Muscle layer of duodenum (tissue), 2 donors: Measurements from ENCODE around the gene PTPRN2.
"Not testable (repeated sequence)": the region's sequence is repeated elsewhere in the genome, so short reads cannot be mapped to it uniquely, and the experiment has no call there.

ENCODE experiments used
- H3K27ac ChIP-seq: one replicate; pipeline ENCODE4 v1.7.0; 2013; ENCODE audit warnings: mild to moderate bottlenecking, low read length
- H3K27me3 ChIP-seq: one replicate; pipeline ENCODE4 v1.7.0; 2013; ENCODE audit warnings: low read depth, mild to moderate bottlenecking, control low read depth, low read length
- H3K36me3 ChIP-seq, 2 donors: one replicate each; pipeline ENCODE4 v1.7.0; 2013; ENCODE audit warnings: low read length in 2 of 2, control low read depth in 1 of 2, mild to moderate bottlenecking in 1 of 2; ENCODE audit not compliant: insufficient read depth in 2 of 2, control insufficient read depth in 1 of 2
- H3K4me1 ChIP-seq, 2 donors: one replicate each; pipeline ENCODE4 v1.7.0; 2013; ENCODE audit warnings: low read length in 2 of 2, mild to moderate bottlenecking in 2 of 2, control low read depth in 1 of 2, moderate library complexity in 1 of 2; ENCODE audit not compliant: insufficient read depth in 2 of 2, control insufficient read depth in 1 of 2
- H3K4me3 ChIP-seq, 2 donors: one replicate each; pipeline ENCODE4 v1.7.0; 2013; ENCODE audit warnings: low read length in 2 of 2, low read depth in 1 of 2, mild to moderate bottlenecking in 1 of 2
- H3K9me3 ChIP-seq, 2 donors: one replicate each; pipeline ENCODE4 v1.7.0; 2013; ENCODE audit warnings: low read length in 2 of 2, control low read depth in 1 of 2, mild to moderate bottlenecking in 1 of 2; ENCODE audit not compliant: control insufficient read depth in 1 of 2
- donor health status: healthy.

The PTPRN2 gene

DNA sequence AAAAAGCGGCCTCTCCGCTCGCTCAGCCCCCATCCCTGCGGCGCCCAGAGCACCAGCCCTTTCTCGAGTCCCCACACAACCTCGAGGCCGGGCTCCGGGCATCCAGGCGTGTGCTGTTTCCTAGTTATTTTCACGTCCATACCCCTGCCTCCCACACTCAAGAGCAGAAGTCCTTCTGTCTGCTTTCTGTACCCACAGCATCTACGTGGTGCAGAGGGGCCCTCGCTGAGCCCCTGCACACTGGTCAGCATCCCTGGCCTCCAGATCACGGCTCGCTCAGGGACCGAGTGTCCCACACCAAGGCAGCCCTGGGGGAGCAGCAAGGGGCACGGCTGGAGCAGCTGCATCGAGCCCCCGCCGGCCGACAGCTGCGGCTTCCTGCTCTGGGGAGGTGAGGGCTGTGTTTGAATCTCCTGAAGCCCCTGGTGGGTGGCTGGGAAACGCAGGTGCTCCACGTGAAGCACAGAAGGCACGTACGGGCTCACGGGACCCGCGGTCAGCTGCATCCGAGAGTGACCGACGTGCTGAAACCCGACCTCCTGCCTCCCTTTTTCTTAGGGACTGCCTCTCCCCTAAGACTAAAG is 917.8 kb downstream of the PTPRN2 start:
- Histone ChIP-seq H3K27me3 (no peaks in the 10 kb centered on the region), H3K36me3 (no peaks in the 10 kb centered on the region), H3K9me3 (no peaks in the 10 kb centered on the region), H3K4me3 (no peak overlapping the region), H3K4me1 (no peaks in the 10 kb centered on the region), H3K27ac (no peak overlapping the region)

DNA sequence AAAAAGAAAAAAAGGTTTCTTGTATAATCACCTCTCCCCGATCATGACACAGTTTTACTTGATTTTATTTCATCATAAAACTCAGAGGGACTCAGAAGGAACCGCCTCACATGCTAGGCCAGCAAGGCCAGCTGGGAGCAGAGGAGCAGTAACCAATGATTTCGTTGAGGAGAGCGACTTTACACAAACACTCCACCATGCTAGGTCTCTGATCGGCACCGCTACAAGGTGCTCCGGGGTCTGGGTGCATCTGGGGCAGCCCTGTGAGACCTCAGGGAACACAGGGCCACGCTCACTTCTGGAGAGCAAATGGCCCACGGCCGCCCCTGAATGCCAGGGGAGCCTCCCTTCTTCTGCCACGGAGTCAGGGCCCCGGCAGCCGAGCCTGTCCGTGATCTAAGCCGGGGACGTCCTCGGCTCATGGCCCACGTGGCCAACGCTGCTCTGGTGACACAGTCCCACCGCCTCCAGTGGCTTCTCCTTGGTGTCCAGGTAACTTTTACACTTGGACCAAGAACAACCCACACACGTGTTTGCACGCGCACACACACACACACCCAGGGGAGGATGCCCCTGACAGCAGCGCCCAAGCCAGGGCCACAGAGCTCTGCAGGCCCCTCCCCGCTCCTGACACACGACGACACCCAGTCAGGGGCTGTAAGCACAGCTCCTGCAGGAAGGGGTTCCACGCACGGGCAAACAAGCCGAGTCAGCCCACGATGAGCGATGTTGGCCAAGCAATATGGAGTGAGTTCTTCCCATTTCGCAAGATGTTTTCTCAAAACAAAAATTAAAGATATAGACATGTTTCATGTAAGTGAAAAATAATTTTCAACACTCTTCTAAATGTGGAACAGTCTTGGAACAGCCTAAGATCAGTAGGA is 918.5 kb downstream of the PTPRN2 start:
- Histone ChIP-seq H3K27ac (no peak overlapping the region), H3K36me3 (no peaks in the 10 kb centered on the region), H3K4me1 (no peaks in the 10 kb centered on the region), H3K9me3 (no peaks in the 10 kb centered on the region), H3K27me3 (no peaks in the 10 kb centered on the region), H3K4me3 (no peak overlapping the region)

DNA sequence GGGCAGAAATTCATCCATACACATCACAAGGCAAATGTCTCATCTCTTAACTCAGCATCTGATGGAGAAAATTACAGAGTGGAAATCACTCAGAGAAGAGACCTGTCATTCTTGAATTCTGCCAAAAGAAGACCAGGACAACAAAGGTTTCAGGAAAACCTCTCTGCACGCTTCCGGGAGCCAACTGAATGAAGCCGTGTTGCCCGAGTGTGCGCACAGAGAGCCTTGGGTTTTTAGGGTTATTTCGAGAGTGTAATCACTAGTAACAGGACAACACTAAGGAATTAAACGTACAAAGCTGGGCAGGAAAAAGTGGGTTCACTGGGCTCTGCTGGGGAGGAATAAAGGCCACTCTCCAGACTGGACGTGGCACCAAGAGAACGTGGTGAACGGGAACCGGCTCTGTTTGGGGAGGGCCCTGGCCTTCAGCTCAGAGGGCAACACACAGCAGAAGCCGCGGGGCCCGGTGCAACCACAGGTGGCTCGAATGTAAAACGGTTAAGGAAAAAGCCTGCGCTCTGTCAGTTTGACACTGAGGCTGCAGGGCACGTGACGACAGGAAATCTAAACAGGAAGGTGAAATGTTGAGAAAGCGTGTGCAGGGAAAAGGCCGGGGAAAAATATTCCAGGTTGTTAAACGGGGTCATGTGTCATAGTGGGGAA is 919.3 kb downstream of the PTPRN2 start:
- H3K4me1 ChIP-seq = peaks cover 0 to 2% of the 10 kb centered on the region in 2 donors
- H3K27me3 ChIP-seq = no peaks in the 10 kb centered on the region
- no peak overlapping the region for H3K4me3 ChIP-seq
- H3K36me3 ChIP-seq = no peaks in the 10 kb centered on the region
- H3K27ac ChIP-seq = no peak overlapping the region
- H3K9me3 ChIP-seq = no peaks in the 10 kb centered on the region

DNA sequence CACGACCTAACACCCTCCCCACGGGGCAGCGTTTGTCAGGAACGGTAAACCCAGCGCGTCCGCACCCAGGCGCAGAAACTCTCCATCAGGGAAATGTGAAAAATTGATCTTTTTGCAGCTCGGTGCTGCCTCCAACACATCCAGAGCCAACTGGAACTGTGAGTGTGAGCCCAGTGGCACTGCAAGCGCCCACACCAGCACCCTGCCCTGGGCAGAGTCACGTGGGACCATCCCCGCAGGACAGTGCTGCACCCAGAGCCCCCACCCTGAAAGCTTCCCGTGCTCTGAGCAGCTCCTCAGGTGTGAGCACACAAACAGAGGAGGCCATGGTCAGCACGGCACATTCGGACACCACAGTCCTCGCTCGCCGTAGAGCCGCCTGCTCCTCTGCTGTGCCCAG is 919.9 kb downstream of the PTPRN2 start:
- Histone ChIP-seq H3K4me1 (peaks cover 0 to 8% of the 10 kb centered on the region in 2 donors), H3K27ac (no peak overlapping the region), H3K4me3 (no peak overlapping the region), H3K36me3 (no peaks in the 10 kb centered on the region), H3K27me3 (no peaks in the 10 kb centered on the region), H3K9me3 (no peaks in the 10 kb centered on the region)

DNA sequence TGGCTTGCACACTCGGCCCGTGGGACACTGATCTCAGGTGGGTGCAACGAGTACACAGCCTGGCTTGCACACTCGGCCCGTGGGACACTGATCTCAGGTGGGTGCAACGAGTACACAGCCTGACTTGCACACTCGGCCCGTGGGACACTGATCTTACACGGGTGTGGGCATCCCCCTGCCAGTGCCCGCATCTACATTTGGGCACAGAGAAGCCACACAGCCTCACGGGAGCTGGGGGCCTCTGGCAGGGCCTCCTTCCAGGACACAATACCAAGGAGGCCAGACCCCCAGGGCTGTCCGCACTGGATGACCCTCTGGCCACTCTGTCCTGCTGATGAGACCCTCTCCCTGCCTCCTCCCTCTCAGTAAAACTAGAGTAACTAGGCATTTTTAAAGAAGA is 920.4 kb downstream of the PTPRN2 start:
- no peak overlapping the region for H3K27ac ChIP-seq
- H3K4me1 ChIP-seq = peaks cover 0 to 8% of the 10 kb centered on the region in 2 donors
- H3K9me3 ChIP-seq = no peaks in the 10 kb centered on the region
- no peaks in the 10 kb centered on the region for H3K27me3 ChIP-seq
- no peaks in the 10 kb centered on the region for H3K36me3 ChIP-seq
- H3K4me3 ChIP-seq = no peak overlapping the region

DNA sequence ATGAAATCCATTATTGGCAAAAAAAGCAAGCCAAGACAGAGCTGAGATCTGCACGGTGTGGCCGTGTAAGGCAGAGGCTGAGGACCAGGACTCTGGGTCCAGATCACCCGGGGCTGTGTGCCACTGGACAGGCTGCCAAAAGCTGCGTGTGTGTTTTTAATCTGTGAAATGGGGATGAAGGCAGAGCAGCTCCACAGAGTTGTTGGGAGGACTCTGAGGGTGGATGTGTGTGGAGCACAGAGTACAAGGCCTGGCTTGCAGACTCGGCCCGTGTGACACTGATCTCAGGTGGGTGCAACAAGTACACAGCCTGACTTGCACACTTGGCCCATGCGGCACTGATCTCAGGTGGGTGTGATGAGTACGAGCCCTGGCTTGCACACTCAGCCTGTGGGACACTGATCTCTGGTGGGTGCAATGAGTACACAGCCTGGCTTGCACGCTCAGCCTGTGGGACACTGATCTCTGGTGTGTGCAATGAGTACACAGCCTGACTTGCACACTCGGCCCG is 921.0 kb downstream of the PTPRN2 start:
- Histone ChIP-seq H3K27me3 (no peaks in the 10 kb centered on the region), H3K9me3 (no peaks in the 10 kb centered on the region), H3K4me3 (no peak overlapping the region), H3K27ac (no peak overlapping the region), H3K4me1 (peaks cover 0 to 8% of the 10 kb centered on the region in 2 donors), H3K36me3 (no peaks in the 10 kb centered on the region)

DNA sequence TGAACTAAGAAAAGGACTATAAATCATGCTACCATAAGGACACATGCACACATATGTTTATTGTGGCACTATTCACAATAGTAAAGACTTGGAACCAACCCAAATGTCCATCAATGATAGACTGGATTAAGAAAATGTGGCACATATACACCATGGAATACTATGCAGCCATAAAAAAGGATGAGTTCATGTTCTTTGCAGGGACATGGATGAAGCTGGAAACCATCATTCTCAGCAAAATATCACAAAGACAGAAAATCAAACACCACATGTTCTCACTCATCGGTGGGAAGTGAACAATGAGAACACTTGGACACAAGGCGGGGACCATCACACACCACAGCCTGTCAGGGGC is 922.0 kb downstream of the PTPRN2 start:
- not testable (repeated sequence) for H3K27me3 ChIP-seq, H3K4me3 ChIP-seq, H3K27ac ChIP-seq, H3K9me3 ChIP-seq, H3K4me1 ChIP-seq, H3K36me3 ChIP-seq

DNA sequence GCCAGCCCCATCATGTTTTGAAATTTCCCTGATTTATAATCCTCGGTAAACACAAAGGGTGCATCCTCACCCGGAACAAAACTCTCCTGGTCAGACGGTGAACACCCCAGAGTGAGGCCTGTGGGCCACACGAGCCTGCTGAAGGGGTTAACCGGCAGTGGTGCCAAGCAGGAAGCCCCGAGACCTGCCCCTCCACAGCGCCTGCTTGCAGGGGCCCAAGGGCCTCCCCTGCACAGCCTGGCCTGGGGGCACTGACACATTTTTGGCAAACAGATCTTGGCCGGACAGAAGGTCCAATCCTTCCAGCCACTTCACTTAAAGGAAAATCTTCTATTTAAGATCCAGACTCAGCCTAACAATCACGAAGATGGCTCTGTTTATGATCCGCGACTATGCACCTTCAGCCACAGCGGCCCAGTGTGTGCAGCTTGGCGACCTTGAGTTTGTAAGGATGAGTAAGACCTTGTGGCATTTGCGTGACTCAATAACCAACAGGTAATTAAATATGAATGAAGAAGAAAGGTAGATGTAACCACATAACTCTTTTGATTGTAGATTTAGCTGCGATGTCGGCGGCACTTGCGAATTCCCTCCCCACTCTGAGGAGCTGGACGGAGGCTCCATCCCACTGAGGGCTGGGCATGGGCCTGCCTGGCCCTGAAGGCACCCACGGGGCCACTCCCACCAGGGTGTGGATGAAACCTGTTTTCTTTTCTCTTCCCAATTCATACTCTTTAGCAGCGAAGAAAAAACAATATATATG is 922.6 kb downstream of the PTPRN2 start:
- no peaks in the 10 kb centered on the region for H3K27me3 ChIP-seq
- H3K36me3 ChIP-seq = no peaks in the 10 kb centered on the region
- peaks cover 0 to 8% of the 10 kb centered on the region in 2 donors for H3K4me1 ChIP-seq
- no peaks in the 10 kb centered on the region for H3K9me3 ChIP-seq
- no peak overlapping the region for H3K4me3 ChIP-seq
- no peak overlapping the region for H3K27ac ChIP-seq

DNA sequence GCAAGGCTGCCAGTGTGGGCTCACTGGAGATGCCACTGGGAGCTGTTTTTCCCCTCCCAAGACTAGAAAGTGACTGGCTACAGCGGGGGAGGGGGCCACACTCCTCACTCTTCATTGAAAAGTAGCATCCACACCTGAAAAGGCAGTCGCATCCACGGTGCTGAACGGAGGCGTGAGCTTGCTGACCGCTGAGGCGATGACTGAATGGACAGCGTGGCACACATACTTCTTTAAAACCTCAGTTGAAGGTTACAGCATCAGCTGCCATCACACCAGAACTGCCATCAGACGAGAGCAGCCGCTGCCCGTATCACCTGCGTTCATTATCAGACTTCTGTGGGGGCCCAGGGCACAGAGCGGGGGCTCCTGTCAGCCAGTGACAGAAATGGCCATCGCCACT is 923.6 kb downstream of the PTPRN2 start:
- Histone ChIP-seq H3K27ac (no peak overlapping the region), H3K36me3 (no peaks in the 10 kb centered on the region), H3K4me3 (no peak overlapping the region), H3K27me3 (no peaks in the 10 kb centered on the region), H3K9me3 (no peaks in the 10 kb centered on the region), H3K4me1 (peaks cover 0 to 8% of the 10 kb centered on the region in 2 donors)

DNA sequence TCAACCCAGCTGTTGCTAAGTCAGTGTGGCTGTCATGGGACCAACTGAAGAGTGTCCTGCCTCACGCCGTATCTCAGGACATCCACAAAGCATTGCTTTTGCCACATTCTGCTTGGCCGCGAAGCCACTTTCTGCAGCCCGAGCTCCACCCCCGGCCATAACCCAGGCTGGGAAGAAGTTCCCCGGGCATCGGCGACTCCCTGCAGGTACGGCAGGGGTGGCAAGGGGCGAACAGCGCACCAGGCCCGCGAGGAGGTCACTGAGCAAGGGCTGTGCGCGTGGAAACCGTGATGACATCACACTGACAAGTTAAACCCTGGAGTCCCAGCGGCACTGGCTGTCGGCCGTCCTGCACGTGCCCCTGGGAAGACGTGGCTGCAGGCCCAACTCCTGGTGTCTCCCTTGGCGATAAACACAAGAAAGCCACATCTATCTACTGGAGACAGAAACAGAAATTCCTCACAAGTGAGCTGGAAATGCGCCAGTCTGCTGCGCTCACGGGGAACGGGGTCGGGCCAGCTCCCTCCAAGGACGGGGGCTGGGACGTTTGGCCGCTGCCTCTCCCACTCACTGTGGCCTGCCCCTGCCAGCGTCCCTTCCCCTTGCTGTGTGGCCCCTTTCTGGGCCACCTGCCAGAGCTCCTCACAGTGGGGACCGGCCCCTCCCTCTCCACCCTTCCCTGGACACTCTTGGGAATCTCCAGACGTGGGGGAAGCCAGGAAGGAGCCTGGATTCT is 924.5 kb downstream of the PTPRN2 start:
- Histone ChIP-seq H3K9me3 (no peaks in the 10 kb centered on the region), H3K36me3 (no peaks in the 10 kb centered on the region), H3K4me1 (peaks cover 0 to 8% of the 10 kb centered on the region in 2 donors), H3K27me3 (no peaks in the 10 kb centered on the region), H3K27ac (no peak overlapping the region), H3K4me3 (no peak overlapping the region)
